ENCODE measurements around the gene SEC14L1. TPM values are rescaled to one million over a fixed set of nuclear protein-coding genes. Genes with fewer than 3 reads are reported as not detected.
A peak's percentile ranks its signal among the peaks of the same experiment; 100 is the strongest.
"Not testable (repeated sequence)": the region's sequence is repeated elsewhere in the genome, so short reads cannot be mapped to it uniquely, and the experiment has no call there.

SEC14L1 gene
- total RNA-seq, 1 experiment from 2014 or later, result 25.5 TPM

- peak; percentile 41 for DNase-seq (ENCODE audit: low read depth)
Observed at GRCh38 chr17:77141846-77142449, 1.2 kb downstream of the SEC14L1 start.

DNA sequence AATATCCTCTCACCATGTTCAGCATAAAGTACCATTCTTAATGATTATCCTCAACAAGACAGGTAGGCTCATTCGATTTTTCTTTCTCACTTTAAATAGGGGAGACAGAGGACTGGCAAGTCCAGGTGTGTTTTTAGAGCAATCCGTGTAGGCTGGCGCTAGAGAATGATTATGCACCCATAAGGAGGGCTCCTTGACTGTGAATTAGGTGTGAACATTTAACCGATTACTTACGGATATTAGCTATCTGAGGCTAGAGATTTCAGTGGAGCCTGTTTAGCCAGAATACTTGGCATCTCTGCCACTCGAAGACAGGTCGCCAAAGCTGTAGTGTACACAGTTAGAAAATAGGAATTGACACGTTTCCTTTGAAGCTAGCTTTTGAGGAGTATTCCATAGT, 1.9 kb downstream of the SEC14L1 start:
- no peak for DNase-seq (ENCODE audit: low read depth)

GRCh38 chr17:77143306-77143705, 2.5 kb downstream of the SEC14L1 start:
- no peak for DNase-seq (ENCODE audit: low read depth)

DNA sequence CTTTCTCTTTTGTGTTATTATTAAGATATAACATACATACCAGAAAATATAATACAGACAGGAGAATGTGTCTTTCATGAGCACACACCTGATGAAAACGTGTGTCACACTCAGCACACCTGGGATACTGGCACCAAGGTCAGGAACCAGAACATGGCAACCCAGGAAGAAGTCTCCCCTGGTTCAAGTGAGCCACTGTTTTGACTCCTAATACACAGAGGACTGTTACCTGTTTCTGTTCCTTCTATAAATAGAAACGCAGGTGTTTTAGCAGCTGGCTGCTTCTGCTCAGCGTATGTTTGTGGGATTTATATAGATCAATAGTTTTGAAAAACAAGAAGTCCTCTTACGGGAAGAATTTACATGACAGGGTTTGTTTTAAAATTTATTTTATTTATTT, 3.5 kb downstream of the SEC14L1 start:
- no peak for DNase-seq (ENCODE audit: low read depth)

DNA sequence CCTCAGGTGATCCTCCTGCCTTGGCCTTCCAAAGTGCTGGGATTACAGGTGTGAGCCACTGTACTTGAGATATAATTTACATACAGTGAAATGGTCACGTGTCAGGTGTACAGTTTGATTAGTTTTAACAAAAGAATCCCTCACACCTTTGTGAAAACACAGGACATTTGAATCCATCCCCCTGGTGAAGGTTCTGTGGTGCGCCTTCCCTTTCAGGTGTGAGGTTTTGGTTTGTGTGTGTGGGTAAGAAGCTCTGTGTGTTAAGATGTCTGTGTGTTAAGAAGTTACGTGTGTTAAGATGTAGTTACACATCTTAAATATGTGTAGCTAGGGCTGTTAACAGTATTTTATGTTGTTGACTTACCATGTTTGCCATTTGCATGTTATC, 4.4 kb downstream of the SEC14L1 start:
- no peak for DNase-seq (ENCODE audit: low read depth)

GRCh38 chr17:77145612-77146245, 5.0 kb downstream of the SEC14L1 start:
- DNase-seq (ENCODE audit: low read depth), result peak; percentile 84

GRCh38 chr17:77146246-77146632, 5.5 kb downstream of the SEC14L1 start:
- DNase-seq (ENCODE audit: low read depth), result no peak

DNA sequence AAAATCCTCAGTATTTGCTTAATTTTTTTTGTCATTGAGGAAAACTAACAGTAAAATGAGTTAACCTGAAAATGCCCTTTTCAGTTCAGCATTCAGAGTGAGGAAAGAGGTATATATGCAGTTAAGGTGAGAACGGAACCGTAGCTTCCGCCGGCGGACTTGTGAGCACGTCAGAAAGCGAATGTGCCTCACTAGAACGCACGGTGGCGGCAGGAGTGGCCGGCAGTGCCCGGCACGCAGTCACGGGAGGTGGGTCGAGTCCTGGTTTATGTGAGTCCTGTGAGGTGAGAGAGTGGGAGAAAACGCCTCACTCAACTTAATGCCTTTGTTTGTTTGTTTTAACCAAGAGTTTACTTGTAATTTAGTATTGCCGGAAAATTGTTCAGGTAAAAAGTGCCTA, 6.1 kb downstream of the SEC14L1 start:
- no peak for DNase-seq (ENCODE audit: low read depth)

GRCh38 chr17:77147357-77147801, 6.6 kb downstream of the SEC14L1 start:
- DNase-seq (ENCODE audit: low read depth), result no peak

GRCh38 chr17:77148077-77148939, 7.5 kb downstream of the SEC14L1 start:
- DNase-seq (ENCODE audit: low read depth), result no peak

GRCh38 chr17:77148940-77149510, 8.3 kb downstream of the SEC14L1 start:
- no peak for DNase-seq (ENCODE audit: low read depth)

- DNase-seq (ENCODE audit: low read depth), result no peak
Observed at GRCh38 chr17:77150196-77150595, 9.4 kb downstream of the SEC14L1 start.

GRCh38 chr17:77151186-77151585, 10.4 kb downstream of the SEC14L1 start:
- no peak for DNase-seq (ENCODE audit: low read depth)

DNA sequence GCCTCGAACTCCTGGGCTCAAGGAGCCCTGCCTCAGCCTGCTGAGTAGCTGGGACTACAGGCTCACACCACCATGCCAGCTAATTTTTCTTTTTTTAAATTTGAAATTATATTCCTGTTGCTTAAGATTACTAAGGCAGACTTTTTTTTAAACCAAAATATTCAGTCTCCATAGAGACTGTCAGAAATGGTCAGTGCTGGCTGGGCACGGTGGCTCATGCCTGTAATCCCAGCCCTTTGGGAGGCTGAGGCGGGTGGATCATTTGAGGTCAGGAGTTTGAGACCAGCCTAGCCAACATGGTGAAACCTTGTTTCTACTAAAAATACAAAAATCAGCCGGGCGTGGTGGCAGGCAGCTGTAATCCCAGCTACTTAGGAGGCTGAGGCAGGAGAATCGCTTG, 11.3 kb downstream of the SEC14L1 start:
- DNase-seq (ENCODE audit: low read depth), result not testable (repeated sequence)

DNA sequence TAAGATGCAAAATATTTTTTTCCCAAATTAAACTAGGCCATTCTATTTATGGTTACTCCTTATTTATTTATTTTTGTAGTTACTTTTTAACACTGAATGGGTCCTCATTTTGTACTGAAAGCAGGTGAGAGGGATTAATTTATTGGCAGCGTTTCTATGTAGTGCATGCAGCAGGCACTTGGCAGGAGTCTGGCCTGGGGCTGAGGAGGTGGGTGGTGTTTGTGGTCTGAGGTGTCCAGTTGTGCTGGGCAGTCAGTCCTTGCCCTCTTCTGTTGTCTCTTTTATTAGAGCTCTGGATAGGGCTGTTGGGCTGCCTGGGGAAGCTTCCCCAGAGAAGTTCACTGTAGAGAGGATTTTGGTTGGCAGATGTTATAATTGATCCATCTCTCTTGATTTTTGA, 12.7 kb downstream of the SEC14L1 start:
- no peak for DNase-seq (ENCODE audit: low read depth)

GRCh38 chr17:77153999-77154586, 13.3 kb downstream of the SEC14L1 start:
- DNase-seq (ENCODE audit: low read depth), result no peak

DNA sequence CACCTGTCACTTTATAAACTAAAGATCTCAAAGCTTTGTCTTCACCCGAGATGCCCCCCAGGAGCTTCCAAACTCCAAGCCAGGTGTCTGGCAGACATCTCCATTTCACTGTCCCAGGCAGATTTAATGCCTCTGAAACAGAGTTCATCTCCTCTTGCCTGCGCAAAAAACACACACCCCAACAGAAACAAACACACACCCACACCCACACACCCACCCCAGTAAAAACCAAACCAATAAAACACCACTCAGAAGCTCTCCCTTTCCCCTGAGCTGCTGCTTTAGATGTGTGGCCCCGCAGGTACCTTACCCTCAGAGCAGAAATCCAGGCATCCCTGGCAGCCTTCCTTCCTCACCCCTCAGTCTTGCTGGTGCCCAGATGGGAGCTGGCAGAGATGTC, 14.4 kb downstream of the SEC14L1 start:
- DNase-seq (ENCODE audit: low read depth), result no peak

DNA sequence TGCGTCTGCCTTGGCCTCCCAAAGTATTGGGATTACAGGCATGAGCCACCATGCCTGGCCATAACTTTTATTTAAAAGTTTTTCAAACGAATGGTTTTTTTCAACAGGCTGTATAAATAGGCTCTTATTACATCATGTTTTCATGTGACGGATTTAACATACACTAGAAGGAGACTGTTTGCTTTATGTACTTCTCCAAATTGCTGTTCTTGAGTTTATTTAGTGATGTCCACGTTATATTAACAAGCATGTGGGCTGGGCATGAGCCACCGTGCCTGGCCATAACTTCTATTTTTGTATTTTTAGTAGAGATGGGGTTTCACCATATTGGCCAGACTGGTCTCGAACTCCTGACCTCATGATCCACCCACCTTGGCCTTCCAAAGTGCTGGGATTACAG, 17.0 kb downstream of the SEC14L1 start:
- not testable (repeated sequence) for DNase-seq (ENCODE audit: low read depth)

- DNase-seq (ENCODE audit: low read depth), result no peak
Observed at GRCh38 chr17:77160091-77160874, 19.5 kb downstream of the SEC14L1 start.

GRCh38 chr17:77160875-77161530, 20.2 kb downstream of the SEC14L1 start:
- DNase-seq (ENCODE audit: low read depth), result no peak

DNA sequence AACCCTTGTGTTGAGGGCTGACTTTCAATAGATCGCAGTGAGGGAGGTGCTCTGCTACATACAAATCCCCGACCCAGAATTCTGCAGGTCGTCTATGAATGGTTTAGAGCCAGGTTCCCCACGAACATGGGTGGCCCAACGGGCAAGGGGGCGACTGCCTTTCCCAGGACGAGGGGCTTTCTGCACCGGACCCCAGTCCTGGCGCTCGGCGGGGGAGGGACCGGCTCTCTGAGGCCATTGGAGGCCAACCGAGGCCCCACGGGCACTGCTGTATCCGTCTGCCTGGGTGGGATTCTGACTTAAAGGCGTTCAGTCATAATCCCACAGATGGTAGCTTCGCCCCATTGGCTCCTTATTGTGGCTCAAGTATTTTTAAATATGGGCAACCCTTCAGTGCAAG, 21.2 kb downstream of the SEC14L1 start:
- no peak for DNase-seq (ENCODE audit: low read depth)

All from Daoy (cell line).